GM21576 (cell line): ENCODE measurements around the gene ITPR2.

Experiments
- ATAC-seq: cut with Tn5 transposase; IDR thresholded peaks from one replicate; pipeline ENCODE4 v1.9.1; 2021; ENCODE audit warnings: mild to moderate bottlenecking, moderate library complexity; ENCODE audit not compliant: unreplicated experiment

Gene ITPR2

DNA sequence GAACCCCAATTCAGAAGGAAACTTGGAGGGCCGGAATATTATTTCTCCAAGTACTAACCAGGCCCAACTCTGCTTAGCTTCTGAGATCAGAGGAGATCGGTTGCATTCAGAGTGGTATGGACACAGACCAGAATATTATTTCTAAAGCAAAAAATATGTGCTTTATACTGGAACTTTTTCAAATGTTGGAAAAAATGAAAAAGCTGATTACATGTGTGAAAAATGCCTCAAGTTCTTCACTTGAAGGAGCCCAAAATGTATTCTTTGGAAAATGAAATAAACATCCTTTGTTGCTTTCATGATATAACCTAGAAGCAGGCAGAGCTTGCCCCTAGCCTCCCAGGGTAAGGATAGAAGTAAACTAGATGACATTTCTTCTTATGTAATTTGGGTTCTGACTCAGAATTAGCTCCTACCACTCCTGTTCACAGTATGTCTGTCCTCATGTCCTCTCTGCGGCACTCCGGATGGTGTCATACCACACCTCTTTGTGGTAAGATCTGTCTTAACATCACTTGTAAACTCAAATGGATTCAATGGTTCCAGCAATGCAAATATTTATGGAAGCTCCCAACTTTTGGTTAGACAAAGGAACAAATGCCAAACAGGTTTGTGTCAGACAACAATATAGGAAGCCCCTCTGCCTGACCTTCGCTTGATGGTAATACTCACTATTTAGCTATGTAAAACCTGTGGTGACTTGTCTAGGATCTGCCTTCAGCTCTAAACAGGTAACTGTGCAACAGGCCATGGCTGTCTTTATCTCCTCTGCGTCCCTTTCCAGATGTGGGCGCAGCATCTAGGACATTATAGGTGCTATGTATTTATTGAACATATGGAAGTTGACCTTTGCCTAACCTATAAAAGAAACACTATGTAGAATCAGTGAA is 459.1 kb downstream of the ITPR2 start:
- no peak for ATAC-seq

DNA sequence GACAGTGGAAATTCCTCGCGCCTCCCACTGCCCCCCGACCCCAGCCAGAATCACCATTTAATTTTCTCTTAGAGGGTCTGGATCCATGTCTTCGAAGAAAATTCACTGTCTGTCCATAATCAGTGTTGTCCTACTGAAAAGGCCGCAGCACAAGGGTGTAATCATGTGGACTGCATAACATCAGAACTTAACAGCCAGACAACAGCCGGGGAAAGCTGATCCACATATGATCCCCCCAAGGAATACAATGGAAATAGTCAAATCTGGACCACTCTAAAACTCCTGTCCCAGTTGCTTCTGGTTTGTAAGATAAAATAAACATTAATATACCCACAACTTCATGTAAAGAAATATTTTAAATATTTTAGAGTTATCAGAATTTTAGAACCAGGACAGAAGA is 460.1 kb downstream of the ITPR2 start:
- ATAC-seq: no peak

DNA sequence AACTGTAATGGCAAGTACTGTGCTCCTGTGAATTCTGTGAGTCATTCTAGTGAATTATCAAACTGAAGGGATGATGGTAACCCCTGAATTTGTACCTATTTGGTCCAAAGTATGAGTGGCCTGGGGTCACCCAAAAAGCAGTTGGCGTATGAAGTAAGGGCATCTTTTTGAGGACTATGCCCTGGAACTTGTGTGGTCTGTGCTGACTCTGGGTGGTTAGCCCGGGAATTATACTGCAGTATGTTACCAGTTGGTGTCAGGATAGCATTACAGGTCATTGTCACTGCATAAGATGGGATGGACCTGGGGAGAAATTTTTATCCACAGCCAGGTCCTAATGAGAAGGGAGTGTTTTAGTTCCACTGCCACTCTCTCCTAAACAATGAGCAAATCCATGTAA is 462.9 kb downstream of the ITPR2 start:
- ATAC-seq: no peak

DNA sequence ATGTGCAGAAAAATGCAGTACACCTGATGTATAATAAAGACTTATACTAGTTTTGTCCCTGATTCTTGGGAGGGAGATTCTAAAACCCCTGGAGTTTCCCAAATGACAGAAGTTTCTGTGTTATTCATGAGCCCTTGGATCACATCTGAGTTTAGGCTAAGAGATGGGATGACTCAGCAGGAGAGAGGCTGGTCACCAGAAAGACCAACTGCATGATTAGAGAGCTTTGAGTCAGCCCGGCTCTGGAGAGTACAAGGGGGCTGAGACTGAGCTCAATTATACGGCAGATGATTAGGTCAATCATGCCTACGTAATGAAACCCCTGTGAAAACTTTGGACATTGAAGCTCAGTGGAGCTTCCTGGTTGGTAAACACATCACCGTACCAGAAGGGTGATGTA is 463.4 kb downstream of the ITPR2 start:
- ATAC-seq: no peak

DNA sequence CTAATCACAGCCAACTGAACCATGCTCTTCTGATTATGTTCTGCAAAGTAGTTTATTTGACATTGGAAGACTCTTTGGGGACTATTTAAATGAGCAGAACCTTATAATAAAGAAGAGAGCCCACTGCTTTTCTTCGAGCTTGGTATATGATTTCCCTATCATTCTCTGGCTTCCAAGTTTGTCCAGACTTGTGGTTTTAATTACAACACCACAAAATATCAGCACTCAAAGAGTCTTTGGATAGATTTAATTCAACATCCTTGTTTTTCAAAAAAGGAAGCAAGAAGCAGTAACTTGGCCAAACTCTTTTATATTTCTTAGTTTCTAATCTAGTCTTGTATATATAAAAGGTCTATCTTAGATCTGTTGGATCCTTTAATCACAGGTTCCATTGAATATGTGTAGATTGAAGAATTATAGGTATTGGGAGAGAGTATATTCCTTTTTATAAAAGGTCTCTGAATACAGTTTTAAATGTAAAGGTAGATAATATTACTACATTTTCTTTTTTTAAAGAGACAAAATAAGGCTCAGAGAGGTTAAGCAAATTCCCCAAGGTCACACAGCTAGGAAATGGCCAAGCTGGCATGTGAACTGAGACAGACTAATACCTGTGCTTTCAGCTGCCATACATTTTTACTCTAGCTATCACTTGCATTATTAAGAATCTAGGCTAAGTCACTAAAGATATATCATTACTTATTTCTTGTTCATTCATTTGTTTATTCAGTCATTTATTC is 464.8 kb downstream of the ITPR2 start:
- ATAC-seq: no peak

- no peak for ATAC-seq
These were observed 471.0 kb downstream of the ITPR2 start for GRCh38 chr12:26361964-26362363.

- no peak for ATAC-seq
These were observed 472.9 kb downstream of the ITPR2 start for GRCh38 chr12:26360062-26360461.

DNA sequence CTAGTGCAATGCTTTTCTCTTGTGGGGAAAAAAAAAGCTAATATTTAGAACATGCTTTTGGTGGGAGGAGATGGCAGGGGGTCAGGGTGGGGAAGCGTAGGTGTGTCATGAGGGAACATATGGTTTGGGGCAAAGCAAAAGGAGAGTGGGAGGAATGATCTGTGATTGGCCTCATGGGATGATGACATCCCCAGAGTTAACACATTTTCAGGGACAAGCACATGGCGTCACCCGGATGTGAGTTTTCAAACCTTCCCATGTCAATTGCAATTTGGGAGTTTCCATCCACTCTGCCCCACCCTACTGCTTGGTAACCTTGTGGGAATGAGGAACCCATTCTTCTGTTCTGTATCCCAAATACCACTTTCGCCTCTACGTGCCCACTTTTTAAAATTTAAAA is 473.4 kb downstream of the ITPR2 start:
- ATAC-seq: no peak

GRCh38 chr12:26358651-26359050 is 474.3 kb downstream of the ITPR2 start:
- no peak for ATAC-seq

GRCh38 chr12:26347300-26347699 is 485.7 kb downstream of the ITPR2 start:
- ATAC-seq: no peak

GRCh38 chr12:26346736-26347135 is 486.3 kb downstream of the ITPR2 start:
- ATAC-seq: no peak

GRCh38 chr12:26345471-26346003 is 487.5 kb downstream of the ITPR2 start:
- ATAC-seq: no peak

DNA sequence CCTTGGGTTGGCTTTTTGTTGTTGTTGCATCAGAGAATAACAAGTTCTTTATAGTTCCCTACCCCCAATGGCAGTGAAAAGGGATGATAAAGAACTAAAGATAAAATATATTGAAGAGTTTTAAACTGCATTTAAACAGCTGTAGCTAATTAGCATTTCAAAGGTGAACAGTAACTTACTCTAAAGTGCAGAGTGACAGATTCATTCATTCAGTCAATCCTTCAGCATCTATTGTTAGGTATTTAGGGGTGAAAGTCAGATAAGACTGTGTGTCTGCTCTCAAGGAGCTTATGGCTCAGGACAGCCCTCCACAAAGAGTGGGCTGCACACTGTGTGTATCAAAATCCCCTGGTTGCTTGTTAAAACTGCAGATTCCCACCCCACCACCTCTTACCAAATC is 491.5 kb downstream of the ITPR2 start:
- ATAC-seq: no peak

DNA sequence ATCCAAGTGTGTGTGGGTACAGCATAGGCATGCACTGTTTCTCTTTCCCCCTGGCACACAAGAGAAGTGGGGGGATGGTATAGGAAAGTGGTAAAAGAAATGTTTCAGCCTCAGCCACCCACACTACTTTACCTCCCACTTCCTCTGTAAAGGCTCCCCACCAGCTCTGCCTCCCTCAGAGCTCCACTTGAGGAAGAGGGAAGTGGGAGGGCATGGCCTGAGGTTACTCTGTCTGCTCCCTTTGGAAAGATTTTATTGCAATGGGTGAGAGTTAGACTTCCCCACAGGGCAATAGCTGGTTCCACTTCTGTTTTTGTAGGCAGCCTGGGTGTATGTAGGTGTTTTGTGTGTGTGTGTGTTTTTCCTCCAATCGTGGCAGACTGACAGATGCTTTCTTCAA is 492.3 kb downstream of the ITPR2 start:
- ATAC-seq: peak; percentile 60

DNA sequence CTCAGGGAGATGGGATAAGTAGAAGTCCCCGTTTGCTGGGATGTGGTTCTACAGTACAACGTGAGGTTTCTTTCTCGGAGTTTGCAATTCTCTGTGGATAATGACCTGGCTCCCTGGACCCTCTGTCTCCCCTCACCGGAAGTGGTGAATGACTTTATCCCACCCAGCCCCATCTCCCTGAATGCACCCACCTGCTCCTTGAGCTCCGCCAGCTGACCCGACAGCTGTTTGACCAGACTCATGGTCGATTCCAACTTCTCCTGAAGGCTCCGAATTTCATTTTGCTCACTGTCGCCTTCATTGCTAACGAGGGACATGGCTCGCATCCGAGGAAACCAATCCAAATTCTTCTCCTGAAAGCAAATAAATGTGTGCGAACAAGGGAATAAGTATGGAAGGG is 493.0 kb downstream of the ITPR2 start:
- ATAC-seq: no peak

- ATAC-seq: no peak
These were observed 494.1 kb downstream of the ITPR2 start for GRCh38 chr12:26338586-26339572.

- no peak for ATAC-seq
These were observed 497.3 kb downstream of the ITPR2 start for GRCh38 chr12:26335651-26336050.

GRCh38 chr12:26334621-26335124 is 498.3 kb downstream of the ITPR2 start:
- ATAC-seq: no peak

- ATAC-seq: no peak
These were observed 501.0 kb downstream of the ITPR2 start for GRCh38 chr12:26331960-26332359.

DNA sequence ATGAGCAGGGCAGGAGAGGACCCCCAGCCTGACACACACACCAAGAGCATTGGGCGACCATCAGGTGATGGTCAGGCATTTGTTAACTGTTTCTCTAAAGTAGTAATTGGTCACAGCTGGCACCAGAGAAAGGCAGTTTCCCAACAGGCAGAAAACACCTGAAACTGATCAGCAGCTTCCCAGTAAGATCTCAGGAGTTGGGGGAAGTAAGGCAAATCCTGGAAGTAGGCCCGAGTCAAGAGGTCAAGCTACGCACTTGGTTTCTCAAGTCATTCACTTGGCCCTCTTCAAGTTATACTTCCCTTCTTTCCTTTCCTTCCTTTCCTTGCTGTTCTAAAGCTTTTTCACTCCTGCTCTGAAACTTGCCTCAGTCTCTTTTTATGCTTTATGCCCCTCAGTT is 501.9 kb downstream of the ITPR2 start:
- ATAC-seq: no peak
